ENCODE measurements around the gene SCUBE1.

Gene SCUBE1

GRCh38 chr22:43237280-43237679, 105.9 kb downstream of the SCUBE1 start:
- no peak; the same call in 2 of the 3 replicates for ATAC-seq
- TF ChIP-seq TOX (CRISPR knock-in tag; IDR thresholded peaks at IDR 0.05; ENCODE audit: borderline replicate concordance) = no peak
- no peak for TF ChIP-seq ARNTL (CRISPR knock-in tag; IDR thresholded peaks at IDR 0.05; ENCODE audit: borderline replicate concordance, low read depth)
- no peak for TF ChIP-seq POU6F1 (CRISPR knock-in tag; IDR thresholded peaks at IDR 0.05; ENCODE audit: borderline replicate concordance, low read depth)
- TF ChIP-seq TSHZ2 (CRISPR knock-in tag; IDR thresholded peaks at IDR 0.05) = no peak
- no peak for TF ChIP-seq ZNF565 (CRISPR knock-in tag; conservative IDR thresholded peaks at IDR 0.05; ENCODE audit: low read depth)
- TF ChIP-seq CSDC2 (CRISPR knock-in tag; IDR thresholded peaks at IDR 0.05) = no peak
- no peak for TF ChIP-seq ZFP3 (CRISPR knock-in tag; IDR thresholded peaks at IDR 0.05)
- TF ChIP-seq CREB5 (CRISPR knock-in tag; IDR thresholded peaks at IDR 0.05; ENCODE audit: low read depth) = no peak
- TF ChIP-seq TCF4 (CRISPR knock-in tag; IDR thresholded peaks at IDR 0.05; ENCODE audit: borderline replicate concordance) = no peak

- ATAC-seq = no peak
- no peak for TF ChIP-seq ZFP3 (CRISPR knock-in tag; IDR thresholded peaks at IDR 0.05)
- TF ChIP-seq GLIS3 (CRISPR knock-in tag; IDR thresholded peaks at IDR 0.05) = no peak
- no peak for TF ChIP-seq BACH2 (CRISPR knock-in tag; IDR thresholded peaks at IDR 0.05; ENCODE audit: borderline replicate concordance)
Measured at GRCh38 chr22:43236411-43237166, 106.6 kb downstream of the SCUBE1 start.

GRCh38 chr22:43235445-43236409, 107.4 kb downstream of the SCUBE1 start:
- no peak for ATAC-seq
- TF ChIP-seq CSRNP3 (CRISPR knock-in tag; IDR thresholded peaks at IDR 0.05) = no peak
- no peak for TF ChIP-seq ZC3H10 (CRISPR knock-in tag; IDR thresholded peaks at IDR 0.05)
- TF ChIP-seq ISL1 (CRISPR knock-in tag; IDR thresholded peaks at IDR 0.05) = no peak
- TF ChIP-seq TCF4 (CRISPR knock-in tag; IDR thresholded peaks at IDR 0.05; ENCODE audit: borderline replicate concordance) = no peak
- TF ChIP-seq PPARA (CRISPR knock-in tag; IDR thresholded peaks at IDR 0.05; ENCODE audit: borderline replicate concordance) = no peak
- no peak for TF ChIP-seq ESRRG (CRISPR knock-in tag; IDR thresholded peaks at IDR 0.05)
- TF ChIP-seq ZNF565 (CRISPR knock-in tag; conservative IDR thresholded peaks at IDR 0.05; ENCODE audit: low read depth) = no peak
- TF ChIP-seq PATZ1 (CRISPR knock-in tag; IDR thresholded peaks at IDR 0.05; ENCODE audit: borderline replicate concordance) = no peak
- TF ChIP-seq CSDC2 (CRISPR knock-in tag; IDR thresholded peaks at IDR 0.05) = no peak
- TF ChIP-seq ZNF70 (CRISPR knock-in tag; IDR thresholded peaks at IDR 0.05) = no peak
- TF ChIP-seq RARB (CRISPR knock-in tag; IDR thresholded peaks at IDR 0.05) = no peak
- TF ChIP-seq CREB5 (CRISPR knock-in tag; IDR thresholded peaks at IDR 0.05; ENCODE audit: low read depth) = no peak
- TF ChIP-seq BACH2 (CRISPR knock-in tag; IDR thresholded peaks at IDR 0.05; ENCODE audit: borderline replicate concordance) = no peak
- TF ChIP-seq TSHZ2 (CRISPR knock-in tag; IDR thresholded peaks at IDR 0.05) = no peak
- no peak for TF ChIP-seq ZNF8 (CRISPR knock-in tag; IDR thresholded peaks at IDR 0.05)
- no peak for TF ChIP-seq OSR1 (CRISPR knock-in tag; IDR thresholded peaks at IDR 0.05)
- TF ChIP-seq ZFP3 (CRISPR knock-in tag; IDR thresholded peaks at IDR 0.05) = no peak

Measured in SK-N-SH treated with all-trans-retinoic acid at 6 μM for 48 hours (cell line).